HEK293 (cell line): Measurements from ENCODE around the gene PIGN.

Experiments
- CTCF ChIA-PET: fragments of 350-600 bp; formaldehyde crosslinking; extraction: SDS; loops from one replicate; lab custom pipeline; 2021; ENCODE audit warnings: antibody characterized with exemption; lab: Yijun Ruan, JAX
- POLR2A ChIA-PET: fragments of 300-600 bp; formaldehyde crosslinking; extraction: SDS; loops from one replicate; lab custom pipeline; 2020; ENCODE audit warnings: antibody characterized with exemption, inconsistent platforms; lab: Yijun Ruan, JAX
- H3K27ac ChIP-seq: fragments of 200-500 bp; sonication (Bioruptor generic); 2 replicates; pipeline ENCODE4 v1.5.1; 2014; ENCODE audit warnings: low read depth, low read length, control low read depth, inconsistent platforms; ENCODE audit errors: extremely low read depth
- H3K36me3 ChIP-seq, 2 experiments: fragments of 200-500 bp in 1 of 2; sonication (Bioruptor generic) in 1 of 2; 1 replicate in 1 of 2; 2 replicates in 1 of 2; pipeline ENCODE4 v1.5.1; 2014 to 2017; ENCODE audit warnings: inconsistent platforms in 2 of 2, low read length in 2 of 2; ENCODE audit not compliant: control insufficient read depth in 2 of 2, insufficient read depth in 1 of 2
- H3K4me1 ChIP-seq: fragments of 200-500 bp; sonication (Bioruptor generic); 2 replicates; pipeline ENCODE4 v1.5.1; 2014; ENCODE audit warnings: mild to moderate bottlenecking, low read length, inconsistent platforms; ENCODE audit not compliant: control insufficient read depth, insufficient read depth
- H3K4me3 ChIP-seq: 2 replicates; pipeline ENCODE4 v1.5.1; 2011; ENCODE audit warnings: low read depth, mild to moderate bottlenecking, control low read depth, low read length, moderate library complexity
- H3K9me3 ChIP-seq: fragments of 200-500 bp; sonication (Bioruptor generic); 2 replicates; pipeline ENCODE4 v1.5.1; 2014; ENCODE audit warnings: low read depth, low read length, inconsistent platforms; ENCODE audit not compliant: control insufficient read depth, insufficient read depth
- GLI2 ChIP-seq: fragments of 450-650 bp; formaldehyde crosslinking; IDR thresholded peaks from 2 replicates; pipeline ENCODE4; 2017; ENCODE audit warnings: missing biosample characterization, missing genetic modification characterization, low read depth, borderline replicate concordance
- KLF16 ChIP-seq: fragments of 450-650 bp; formaldehyde crosslinking; IDR thresholded peaks from 2 replicates; pipeline ENCODE4 v1.5.1; 2017; ENCODE audit warnings: missing biosample characterization, missing genetic modification characterization
- KLF9 ChIP-seq: fragments of 450-650 bp; formaldehyde crosslinking; IDR thresholded peaks from 2 replicates; pipeline ENCODE4 v1.5.1; 2016; ENCODE audit warnings: missing biosample characterization, missing genetic modification characterization, low read depth
- OSR2 ChIP-seq: fragments of 450-650 bp; formaldehyde crosslinking; IDR thresholded peaks from 2 replicates; pipeline ENCODE4 v1.5.1; 2016; ENCODE audit warnings: missing biosample characterization, missing genetic modification characterization
- PRDM4 ChIP-seq: fragments of 450-650 bp; formaldehyde crosslinking; IDR thresholded peaks from 2 replicates; pipeline ENCODE4 v1.5.1; 2017; ENCODE audit warnings: missing biosample characterization, missing genetic modification characterization
- TCF7L2 ChIP-seq: IDR thresholded peaks from 2 replicates; pipeline ENCODE4 v1.6.1; 2011; ENCODE audit warnings: low read depth, mild to moderate bottlenecking, inconsistent platforms, low read length, moderate library complexity, borderline replicate concordance
- TRIM28 ChIP-seq: IDR thresholded peaks from 2 replicates; pipeline ENCODE4 v1.6.1; 2011; ENCODE audit warnings: low read length, control low read depth, borderline replicate concordance
- YY2 ChIP-seq: fragments of 450-650 bp; formaldehyde crosslinking; IDR thresholded peaks from 2 replicates; pipeline ENCODE4 v1.5.1; 2016; ENCODE audit warnings: missing biosample characterization, missing genetic modification characterization
- ZBTB1 ChIP-seq: fragments of 450-650 bp; formaldehyde crosslinking; IDR thresholded peaks from 2 replicates; pipeline ENCODE4 v1.5.1; 2016; ENCODE audit warnings: missing biosample characterization, missing genetic modification characterization
- ZBTB17 ChIP-seq: fragments of 450-650 bp; formaldehyde crosslinking; IDR thresholded peaks from 2 replicates; pipeline ENCODE4 v1.5.1; 2016; ENCODE audit warnings: missing biosample characterization, missing genetic modification characterization
- ZFP37 ChIP-seq: fragments of 450-650 bp; formaldehyde crosslinking; IDR thresholded peaks from 2 replicates; pipeline ENCODE4 v1.5.1; 2016; ENCODE audit warnings: missing biosample characterization, missing genetic modification characterization
- ZNF138 ChIP-seq: fragments of 450-650 bp; formaldehyde crosslinking; IDR thresholded peaks from 2 replicates; pipeline ENCODE4 v1.5.1; 2016; ENCODE audit warnings: missing biosample characterization, missing genetic modification characterization, borderline replicate concordance
- ZNF157 ChIP-seq: fragments of 450-650 bp; formaldehyde crosslinking; IDR thresholded peaks from 2 replicates; pipeline ENCODE4 v1.5.1; 2016; ENCODE audit warnings: missing biosample characterization, missing genetic modification characterization
- ZNF350 ChIP-seq: fragments of 450-650 bp; formaldehyde crosslinking; IDR thresholded peaks from 2 replicates; pipeline ENCODE4 v1.5.0; 2017; ENCODE audit warnings: missing biosample characterization, mild to moderate bottlenecking, missing genetic modification characterization
- ZNF362 ChIP-seq: fragments of 450-650 bp; formaldehyde crosslinking; IDR thresholded peaks from 2 replicates; pipeline ENCODE4 v1.5.1; 2016; ENCODE audit warnings: missing biosample characterization, missing genetic modification characterization
- ZNF394 ChIP-seq: fragments of 450-650 bp; formaldehyde crosslinking; IDR thresholded peaks from 2 replicates; pipeline ENCODE4 v1.5.1; 2016; ENCODE audit warnings: missing biosample characterization, missing genetic modification characterization, mild to moderate bottlenecking, moderate library complexity, borderline replicate concordance
- ZNF398 ChIP-seq: fragments of 450-650 bp; formaldehyde crosslinking; IDR thresholded peaks from 2 replicates; pipeline ENCODE4 v1.5.1; 2017; ENCODE audit warnings: missing biosample characterization, missing genetic modification characterization
- ZNF623 ChIP-seq: fragments of 450-650 bp; formaldehyde crosslinking; IDR thresholded peaks from 2 replicates; pipeline ENCODE4 v1.5.1; 2016; ENCODE audit warnings: missing biosample characterization, missing genetic modification characterization
- ZNF626 ChIP-seq: fragments of 450-650 bp; sonication (Bioruptor Pico); formaldehyde crosslinking; IDR thresholded peaks from 2 replicates; pipeline ENCODE4 v1.5.1; 2018; ENCODE audit warnings: missing biosample characterization, missing genetic modification characterization, inconsistent platforms
- ZSCAN16 ChIP-seq: fragments of 450-650 bp; formaldehyde crosslinking; IDR thresholded peaks from 2 replicates; pipeline ENCODE4 v1.5.1; 2016; ENCODE audit warnings: missing biosample characterization, missing genetic modification characterization
- TF ChIP-seq, protein P1 (sequence below): sonication (generic); formaldehyde crosslinking; IDR thresholded peaks from 2 replicates; pipeline ENCODE4 v1.8.1; 2022; ENCODE audit warnings: mild to moderate bottlenecking, moderate library complexity, missing genetic modification reagents
- TF ChIP-seq, protein P2 (sequence below): fragments of 450-650 bp; formaldehyde crosslinking; IDR thresholded peaks from 2 replicates; pipeline ENCODE4 v1.5.1; 2016; ENCODE audit warnings: missing biosample characterization, missing genetic modification characterization

Gene PIGN

GRCh38 chr18:62107881-62108280 is 79.0 kb downstream of the PIGN start:
- Histone ChIP-seq H3K27ac (no peak overlapping the region), H3K4me3 (no peak overlapping the region), H3K9me3 (no peaks in the 10 kb centered on the region), H3K4me1 (no peaks in the 10 kb centered on the region), H3K36me3 (peaks cover 0 to 4% of the 10 kb centered on the region in 2 experiments; a peak in 2 of 3 replicates)
- POLR2A ChIA-PET = no interaction called here
- no peak for TF ChIP-seq ZNF398
- no peak for TF ChIP-seq KLF16 (tag by site-specific recombination)
- TF ChIP-seq ZNF394 (tag by site-specific recombination) = no peak
- TF ChIP-seq, protein P1, sequence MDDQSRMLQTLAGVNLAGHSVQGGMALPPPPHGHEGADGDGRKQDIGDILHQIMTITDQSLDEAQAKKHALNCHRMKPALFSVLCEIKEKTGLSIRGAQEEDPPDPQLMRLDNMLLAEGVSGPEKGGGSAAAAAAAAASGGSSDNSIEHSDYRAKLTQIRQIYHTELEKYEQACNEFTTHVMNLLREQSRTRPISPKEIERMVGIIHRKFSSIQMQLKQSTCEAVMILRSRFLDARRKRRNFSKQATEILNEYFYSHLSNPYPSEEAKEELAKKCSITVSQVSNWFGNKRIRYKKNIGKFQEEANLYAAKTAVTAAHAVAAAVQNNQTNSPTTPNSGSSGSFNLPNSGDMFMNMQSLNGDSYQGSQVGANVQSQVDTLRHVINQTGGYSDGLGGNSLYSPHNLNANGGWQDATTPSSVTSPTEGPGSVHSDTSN = no peak
- no peak for TF ChIP-seq ZNF623 (tag by site-specific recombination)
- TF ChIP-seq ZBTB17 (tag by site-specific recombination) = no peak
- no peak for TF ChIP-seq ZNF362
- TF ChIP-seq ZSCAN16 (tag by site-specific recombination) = no peak
- CTCF ChIA-PET = interaction anchor here (0.7 to 1.8 kb wide), 2 partner anchors 19 to 21 kb away, joined by 4 read pairs; no protein-coding TSS in a partner anchor

- POLR2A ChIA-PET = no interaction called here
- Histone ChIP-seq H3K4me3 (no peak overlapping the region), H3K4me1 (no peaks in the 10 kb centered on the region), H3K27ac (no peak overlapping the region), H3K36me3 (peaks cover 0 to 4% of the 10 kb centered on the region in 2 experiments; a peak in 2 of 3 replicates), H3K9me3 (no peaks in the 10 kb centered on the region)
- TF ChIP-seq KLF9 (tag by site-specific recombination) (no peak), TCF7L2 (no peak), ZBTB1 (tag by site-specific recombination) (no peak), OSR2 (no peak)
- TF ChIP-seq, protein P2, sequence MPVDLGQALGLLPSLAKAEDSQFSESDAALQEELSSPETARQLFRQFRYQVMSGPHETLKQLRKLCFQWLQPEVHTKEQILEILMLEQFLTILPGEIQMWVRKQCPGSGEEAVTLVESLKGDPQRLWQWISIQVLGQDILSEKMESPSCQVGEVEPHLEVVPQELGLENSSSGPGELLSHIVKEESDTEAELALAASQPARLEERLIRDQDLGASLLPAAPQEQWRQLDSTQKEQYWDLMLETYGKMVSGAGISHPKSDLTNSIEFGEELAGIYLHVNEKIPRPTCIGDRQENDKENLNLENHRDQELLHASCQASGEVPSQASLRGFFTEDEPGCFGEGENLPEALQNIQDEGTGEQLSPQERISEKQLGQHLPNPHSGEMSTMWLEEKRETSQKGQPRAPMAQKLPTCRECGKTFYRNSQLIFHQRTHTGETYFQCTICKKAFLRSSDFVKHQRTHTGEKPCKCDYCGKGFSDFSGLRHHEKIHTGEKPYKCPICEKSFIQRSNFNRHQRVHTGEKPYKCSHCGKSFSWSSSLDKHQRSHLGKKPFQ (tag by site-specific recombination) = no peak
- CTCF ChIA-PET = interaction anchor here (1.8 kb wide), 1 partner anchor 22 kb away, joined by 4 read pairs; no protein-coding TSS in a partner anchor
These were observed 80.6 kb downstream of the PIGN start for GRCh38 chr18:62106271-62106670.

DNA sequence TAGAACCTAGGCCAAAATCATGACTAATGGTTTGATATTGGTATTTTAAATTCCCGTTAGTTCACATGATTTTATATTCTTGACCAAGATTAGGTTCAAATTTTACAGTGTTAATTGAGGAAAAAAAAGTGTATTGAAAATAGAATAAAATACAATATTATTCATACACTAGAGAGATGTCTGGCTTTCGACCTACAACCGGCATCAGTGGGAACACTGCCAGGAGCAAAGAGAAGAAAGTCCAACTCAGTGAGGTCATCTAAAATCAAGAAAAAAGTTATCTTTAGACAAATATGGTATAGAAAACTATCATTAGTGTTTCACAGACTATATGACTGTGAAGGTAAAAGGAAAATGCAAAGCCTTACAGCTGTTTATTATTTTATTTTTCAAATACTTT is 81.5 kb downstream of the PIGN start:
- CTCF ChIA-PET = interaction anchor here (0.5 to 0.8 kb wide), 4 partner anchors 8 to 1556 kb away, joined by 3 to 4 read pairs (median 3); no protein-coding TSS in a partner anchor
- TF ChIP-seq ZNF626 (tag by site-specific recombination) (no peak), TRIM28 (no peak), ZNF394 (tag by site-specific recombination) (no peak), ZNF350 (tag by site-specific recombination) (no peak), ZNF138 (tag by site-specific recombination) (no peak), PRDM4 (tag by site-specific recombination) (no peak), ZNF157 (no peak), YY2 (no peak), GLI2 (tag by site-specific recombination) (no peak), ZFP37 (tag by site-specific recombination) (no peak), KLF16 (tag by site-specific recombination) (no peak)
- TF ChIP-seq, protein P2 (tag by site-specific recombination) = no peak

More for the DNA sequence above, 81.5 kb downstream of the PIGN start:
- Histone ChIP-seq H3K27ac (no peak overlapping the region), H3K4me3 (no peak overlapping the region), H3K36me3 (peaks cover 0 to 9% of the 10 kb centered on the region in 2 experiments), H3K4me1 (no peaks in the 10 kb centered on the region), H3K9me3 (no peaks in the 10 kb centered on the region)
- POLR2A ChIA-PET = no interaction called here
